ENCODE measurements around the gene ELL.

The ELL gene

GRCh38 chr19:18503971-18504885 is 17.6 kb downstream of the ELL start:
- H3K27me3 ChIP-seq (ENCODE audit: control insufficient read depth, insufficient read depth, low read length), result no peaks in the 10 kb centered on the region
- peaks cover 9% of the 10 kb centered on the region; the same call in 1 of the 2 replicates for H3K4me1 ChIP-seq (ENCODE audit: control insufficient read depth, insufficient read depth, low read length)
- H3K4me3 ChIP-seq (ENCODE audit: low read depth, low read length), result no peak overlapping the region
- H3K36me3 ChIP-seq (ENCODE audit: control insufficient read depth, insufficient read depth, low read length), result no peaks in the 10 kb centered on the region
- no peak overlapping the region for H3K9ac ChIP-seq (ENCODE audit: low read length)
- no peaks in the 10 kb centered on the region for H3K9me3 ChIP-seq (ENCODE audit: control insufficient read depth, insufficient read depth, low read depth, low read length)
- H3K27ac ChIP-seq (ENCODE audit: low read depth, low read length), result no peak overlapping the region

- H3K9ac ChIP-seq (ENCODE audit: low read length), result no peak overlapping the region
- H3K36me3 ChIP-seq (ENCODE audit: control insufficient read depth, insufficient read depth, low read length), result no peaks in the 10 kb centered on the region
- H3K27me3 ChIP-seq (ENCODE audit: control insufficient read depth, insufficient read depth, low read length), result no peaks in the 10 kb centered on the region
- no peak overlapping the region for H3K4me3 ChIP-seq (ENCODE audit: low read depth, low read length)
- peaks cover 9% of the 10 kb centered on the region; the same call in 1 of the 2 replicates for H3K4me1 ChIP-seq (ENCODE audit: control insufficient read depth, insufficient read depth, low read length)
- H3K9me3 ChIP-seq (ENCODE audit: control insufficient read depth, insufficient read depth, low read depth, low read length), result no peaks in the 10 kb centered on the region
- no peak overlapping the region for H3K27ac ChIP-seq (ENCODE audit: low read depth, low read length)
Measured at GRCh38 chr19:18503337-18503970, 18.4 kb downstream of the ELL start.

- Histone ChIP-seq H3K4me3 (ENCODE audit: low read depth, low read length) (no peak overlapping the region), H3K27me3 (ENCODE audit: control insufficient read depth, insufficient read depth, low read length) (no peaks in the 10 kb centered on the region), H3K9me3 (ENCODE audit: control insufficient read depth, insufficient read depth, low read depth, low read length) (no peaks in the 10 kb centered on the region), H3K9ac (ENCODE audit: low read length) (no peak overlapping the region), H3K4me1 (ENCODE audit: control insufficient read depth, insufficient read depth, low read length) (peaks cover 8% of the 10 kb centered on the region; the same call in 1 of the 2 replicates), H3K36me3 (ENCODE audit: control insufficient read depth, insufficient read depth, low read length) (no peaks in the 10 kb centered on the region), H3K27ac (ENCODE audit: low read depth, low read length) (no peak overlapping the region)
Measured at GRCh38 chr19:18502638-18503294, 19.1 kb downstream of the ELL start.

GRCh38 chr19:18502246-18502637 is 19.6 kb downstream of the ELL start:
- peaks cover 3% of the 10 kb centered on the region; the same call in 1 of the 2 replicates for H3K4me1 ChIP-seq (ENCODE audit: control insufficient read depth, insufficient read depth, low read length)
- H3K9me3 ChIP-seq (ENCODE audit: control insufficient read depth, insufficient read depth, low read depth, low read length), result no peaks in the 10 kb centered on the region
- no peak overlapping the region for H3K9ac ChIP-seq (ENCODE audit: low read length)
- H3K27me3 ChIP-seq (ENCODE audit: control insufficient read depth, insufficient read depth, low read length), result no peaks in the 10 kb centered on the region
- H3K4me3 ChIP-seq (ENCODE audit: low read depth, low read length), result no peak overlapping the region
- H3K27ac ChIP-seq (ENCODE audit: low read depth, low read length), result no peak overlapping the region
- no peaks in the 10 kb centered on the region for H3K36me3 ChIP-seq (ENCODE audit: control insufficient read depth, insufficient read depth, low read length)

GRCh38 chr19:18501832-18502231 is 20.0 kb downstream of the ELL start:
- Histone ChIP-seq H3K27ac (ENCODE audit: low read depth, low read length) (no peak overlapping the region), H3K27me3 (ENCODE audit: control insufficient read depth, insufficient read depth, low read length) (no peaks in the 10 kb centered on the region), H3K9ac (ENCODE audit: low read length) (no peak overlapping the region)

GRCh38 chr19:18501351-18501750 is 20.5 kb downstream of the ELL start:
- Histone ChIP-seq H3K27ac (ENCODE audit: low read depth, low read length) (no peak overlapping the region), H3K4me3 (ENCODE audit: low read depth, low read length) (no peak overlapping the region), H3K36me3 (ENCODE audit: control insufficient read depth, insufficient read depth, low read length) (no peaks in the 10 kb centered on the region), H3K27me3 (ENCODE audit: control insufficient read depth, insufficient read depth, low read length) (no peaks in the 10 kb centered on the region), H3K9me3 (ENCODE audit: control insufficient read depth, insufficient read depth, low read depth, low read length) (no peaks in the 10 kb centered on the region), H3K9ac (ENCODE audit: low read length) (no peak overlapping the region), H3K4me1 (ENCODE audit: control insufficient read depth, insufficient read depth, low read length) (peaks cover 2% of the 10 kb centered on the region; the same call in 1 of the 2 replicates)

More at GRCh38 chr19:18501832-18502231, 20.0 kb downstream of the ELL start:
- no peaks in the 10 kb centered on the region; the same call in 1 of the 2 replicates for H3K4me1 ChIP-seq (ENCODE audit: control insufficient read depth, insufficient read depth, low read length)
- no peaks in the 10 kb centered on the region for H3K36me3 ChIP-seq (ENCODE audit: control insufficient read depth, insufficient read depth, low read length)
- H3K4me3 ChIP-seq (ENCODE audit: low read depth, low read length), result no peak overlapping the region
- H3K9me3 ChIP-seq (ENCODE audit: control insufficient read depth, insufficient read depth, low read depth, low read length), result no peaks in the 10 kb centered on the region

GRCh38 chr19:18500799-18501198 is 21.1 kb downstream of the ELL start:
- H3K27ac ChIP-seq (ENCODE audit: low read depth, low read length), result no peak overlapping the region
- H3K9ac ChIP-seq (ENCODE audit: low read length), result no peak overlapping the region
- no peak overlapping the region for H3K4me3 ChIP-seq (ENCODE audit: low read depth, low read length)
- no peaks in the 10 kb centered on the region for H3K9me3 ChIP-seq (ENCODE audit: control insufficient read depth, insufficient read depth, low read depth, low read length)
- H3K4me1 ChIP-seq (ENCODE audit: control insufficient read depth, insufficient read depth, low read length), result peaks cover 7% of the 10 kb centered on the region; the same call in 1 of the 2 replicates
- no peaks in the 10 kb centered on the region for H3K27me3 ChIP-seq (ENCODE audit: control insufficient read depth, insufficient read depth, low read length)
- H3K36me3 ChIP-seq (ENCODE audit: control insufficient read depth, insufficient read depth, low read length), result no peaks in the 10 kb centered on the region

- H3K4me1 ChIP-seq (ENCODE audit: control insufficient read depth, insufficient read depth, low read length), result peaks cover 12% of the 10 kb centered on the region; the same call in 1 of the 2 replicates
Measured at GRCh38 chr19:18500376-18500775, 21.5 kb downstream of the ELL start.

GRCh38 chr19:18499055-18499775 is 22.7 kb downstream of the ELL start:
- Histone ChIP-seq H3K4me3 (ENCODE audit: low read depth, low read length) (no peak overlapping the region), H3K9ac (ENCODE audit: low read length) (no peak overlapping the region), H3K9me3 (ENCODE audit: control insufficient read depth, insufficient read depth, low read depth, low read length) (no peaks in the 10 kb centered on the region), H3K4me1 (ENCODE audit: control insufficient read depth, insufficient read depth, low read length) (peaks cover 14% of the 10 kb centered on the region; the same call in 1 of the 2 replicates), H3K36me3 (ENCODE audit: control insufficient read depth, insufficient read depth, low read length) (no peaks in the 10 kb centered on the region), H3K27me3 (ENCODE audit: control insufficient read depth, insufficient read depth, low read length) (no peaks in the 10 kb centered on the region), H3K27ac (ENCODE audit: low read depth, low read length) (no peak overlapping the region)

More at GRCh38 chr19:18500376-18500775, 21.5 kb downstream of the ELL start:
- Histone ChIP-seq H3K9me3 (ENCODE audit: control insufficient read depth, insufficient read depth, low read depth, low read length) (no peaks in the 10 kb centered on the region), H3K36me3 (ENCODE audit: control insufficient read depth, insufficient read depth, low read length) (no peaks in the 10 kb centered on the region), H3K4me3 (ENCODE audit: low read depth, low read length) (no peak overlapping the region), H3K9ac (ENCODE audit: low read length) (no peak overlapping the region), H3K27me3 (ENCODE audit: control insufficient read depth, insufficient read depth, low read length) (no peaks in the 10 kb centered on the region), H3K27ac (ENCODE audit: low read depth, low read length) (no peak overlapping the region)

GRCh38 chr19:18496980-18497256 is 25.0 kb downstream of the ELL start:
- Histone ChIP-seq H3K9me3 (ENCODE audit: control insufficient read depth, insufficient read depth, low read depth, low read length) (no peaks in the 10 kb centered on the region), H3K27me3 (ENCODE audit: control insufficient read depth, insufficient read depth, low read length) (no peaks in the 10 kb centered on the region), H3K4me1 (ENCODE audit: control insufficient read depth, insufficient read depth, low read length) (peaks cover 14% of the 10 kb centered on the region; the same call in 1 of the 2 replicates), H3K36me3 (ENCODE audit: control insufficient read depth, insufficient read depth, low read length) (no peaks in the 10 kb centered on the region), H3K9ac (ENCODE audit: low read length) (no peak overlapping the region), H3K27ac (ENCODE audit: low read depth, low read length) (no peak overlapping the region), H3K4me3 (ENCODE audit: low read depth, low read length) (no peak overlapping the region)
